Erythroblast (primary cell): Measurements from ENCODE around the gene LKAAEAR1.

ENCODE experiments used
- GATA1 ChIP-seq: IDR thresholded peaks from 2 replicates; pipeline ENCODE4 v1.6.1; 2011; ENCODE audit warnings: low read depth, mild to moderate bottlenecking, control low read depth, low read length, moderate library complexity
- POLR2A ChIP-seq: IDR thresholded peaks from 2 replicates; pipeline ENCODE4 v1.6.1; 2011; ENCODE audit warnings: mild to moderate bottlenecking, low read length

DNA sequence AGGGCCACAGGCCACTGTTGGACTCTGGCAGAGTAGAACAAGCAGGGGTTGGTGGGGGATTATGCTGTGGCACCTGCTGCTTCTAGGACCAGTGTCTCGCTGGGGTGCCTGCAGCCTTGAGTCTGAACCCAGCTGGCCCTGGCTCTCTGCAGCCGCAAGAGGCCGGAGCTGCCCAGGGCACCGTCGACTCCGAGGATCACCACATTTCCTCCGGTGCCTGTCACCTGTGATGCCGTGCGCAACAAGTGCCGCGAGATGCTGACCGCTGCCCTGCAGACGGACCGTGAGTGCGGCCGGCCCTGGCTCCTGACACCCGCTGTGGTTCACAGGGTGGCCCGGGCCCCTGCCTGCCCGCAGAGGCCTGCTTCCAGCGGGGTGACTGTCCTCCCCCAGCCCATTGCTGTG is 15.0 kb downstream of the LKAAEAR1 start:
- TF ChIP-seq POLR2A: no peak
- no peak for TF ChIP-seq GATA1
